ENCODE measurements around the gene TNIK.

The TNIK gene

GRCh38 chr3:171200052-171200749, 260.0 kb downstream of the TNIK start:
- no peak for TF ChIP-seq CTCF (IDR thresholded peaks at IDR 0.05; ENCODE audit: extremely low read depth, insufficient read depth, missing control alignments)
- DNase-seq (ENCODE audit: low spot score) = no peak
- in situ Hi-C loops (cut with MboI; ENCODE audit: low pct_unique_long_range_greater_than_20kb, low sequenced_read_pairs, unreplicated experiment) = no loop called here

GRCh38 chr3:171199473-171199829, 260.8 kb downstream of the TNIK start:
- no peak for TF ChIP-seq CTCF (IDR thresholded peaks at IDR 0.05; ENCODE audit: extremely low read depth, insufficient read depth, missing control alignments)
- DNase-seq (ENCODE audit: low spot score) = no peak
- in situ Hi-C loops (cut with MboI; ENCODE audit: low pct_unique_long_range_greater_than_20kb, low sequenced_read_pairs, unreplicated experiment) = no loop called here

GRCh38 chr3:171198781-171199472, 261.3 kb downstream of the TNIK start:
- DNase-seq (ENCODE audit: low spot score) = no peak
- in situ Hi-C loops (cut with MboI; ENCODE audit: low pct_unique_long_range_greater_than_20kb, low sequenced_read_pairs, unreplicated experiment) = no loop called here
- no peak for TF ChIP-seq CTCF (IDR thresholded peaks at IDR 0.05; ENCODE audit: extremely low read depth, insufficient read depth, missing control alignments)

- DNase-seq (ENCODE audit: low spot score) = no peak
- TF ChIP-seq CTCF (IDR thresholded peaks at IDR 0.05; ENCODE audit: extremely low read depth, insufficient read depth, missing control alignments) = no peak
- in situ Hi-C loops (cut with MboI; ENCODE audit: low pct_unique_long_range_greater_than_20kb, low sequenced_read_pairs, unreplicated experiment) = no loop called here
Observed at GRCh38 chr3:171195686-171196085, 264.5 kb downstream of the TNIK start.

DNA sequence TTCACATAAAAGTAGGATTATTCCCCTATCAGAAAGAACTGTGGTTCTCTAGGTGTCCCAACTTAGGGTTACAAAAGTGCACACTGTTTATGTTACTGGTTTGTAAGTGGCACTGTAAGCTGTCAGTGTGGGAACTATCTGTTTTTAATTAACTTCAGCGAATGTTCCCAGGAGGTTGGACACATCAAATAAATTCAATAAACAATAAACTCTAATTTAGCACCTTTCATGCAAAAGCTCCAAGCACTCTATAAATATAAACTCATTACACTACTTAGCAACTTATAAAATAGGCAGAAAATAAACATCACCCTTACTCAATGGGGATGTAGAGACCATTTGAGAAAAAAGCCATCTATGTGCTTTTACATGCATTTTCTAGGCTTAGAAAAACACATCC, 265.2 kb downstream of the TNIK start:
- no peak for TF ChIP-seq CTCF (IDR thresholded peaks at IDR 0.05; ENCODE audit: extremely low read depth, insufficient read depth, missing control alignments)
- in situ Hi-C loops (cut with MboI; ENCODE audit: low pct_unique_long_range_greater_than_20kb, low sequenced_read_pairs, unreplicated experiment) = no loop called here

GRCh38 chr3:171193693-171194092, 266.5 kb downstream of the TNIK start:
- no peak for TF ChIP-seq CTCF (IDR thresholded peaks at IDR 0.05; ENCODE audit: extremely low read depth, insufficient read depth, missing control alignments)
- in situ Hi-C loops (cut with MboI; ENCODE audit: low pct_unique_long_range_greater_than_20kb, low sequenced_read_pairs, unreplicated experiment) = no loop called here
- DNase-seq (ENCODE audit: low spot score) = no peak

More for the DNA sequence above, 265.2 kb downstream of the TNIK start:
- no peak for DNase-seq (ENCODE audit: low spot score)
